H9 (cell line): ENCODE measurements around the gene EFHD2. TPM values are rescaled to one million over a fixed set of nuclear protein-coding genes. Genes with fewer than 3 reads are reported as not detected.

Experiments
- DNase-seq: peaks from one replicate; pipeline ENCODE4 v3.0.0-alpha.2; 2017
- H2AFZ ChIP-seq: one replicate; pipeline ENCODE4 v1.6.1; 2013; ENCODE audit warnings: mild to moderate bottlenecking, low read length, control low read depth, moderate library complexity
- H2AK5ac ChIP-seq: 2 replicates; pipeline ENCODE4 v1.6.1; 2013; ENCODE audit warnings: low read length, control low read depth, mixed read lengths; ENCODE audit not compliant: insufficient read length
- H2BK120ac ChIP-seq: one replicate; pipeline ENCODE4 v1.6.1; 2013; ENCODE audit warnings: low read depth, mild to moderate bottlenecking, low read length, control low read depth, inconsistent platforms; ENCODE audit not compliant: poor library complexity, severe bottlenecking
- H2BK12ac ChIP-seq: 2 replicates; pipeline ENCODE4 v1.6.1; 2013; ENCODE audit warnings: low read length, control low read depth, mixed read lengths, low read depth; ENCODE audit not compliant: insufficient read length
- H2BK15ac ChIP-seq: 2 replicates; pipeline ENCODE4 v1.6.1; 2013; ENCODE audit warnings: low read depth, low read length, control low read depth
- H2BK20ac ChIP-seq: one replicate; pipeline ENCODE4 v1.6.1; 2013; ENCODE audit warnings: low read depth, mild to moderate bottlenecking, low read length, control low read depth, inconsistent platforms; ENCODE audit not compliant: poor library complexity, severe bottlenecking
- H2BK5ac ChIP-seq: 2 replicates; pipeline ENCODE4 v1.6.1; 2013; ENCODE audit warnings: low read length, control low read depth, mixed read lengths; ENCODE audit not compliant: insufficient read length
- H3K14ac ChIP-seq: 2 replicates; pipeline ENCODE4 v1.6.1; 2013; ENCODE audit warnings: low read length, control low read depth; ENCODE audit not compliant: insufficient read depth
- H3K18ac ChIP-seq: 2 replicates; pipeline ENCODE4 v1.6.1; 2013; ENCODE audit warnings: low read depth, mild to moderate bottlenecking, mixed read lengths, low read length, control low read depth; ENCODE audit not compliant: insufficient read length
- H3K23ac ChIP-seq: 2 replicates; pipeline ENCODE4 v1.6.1; 2013; ENCODE audit warnings: low read length, control low read depth, mixed read lengths, low read depth; ENCODE audit not compliant: insufficient read length
- H3K23me2 ChIP-seq: 2 replicates; pipeline ENCODE4 v1.6.1; 2013; ENCODE audit warnings: low read depth, mild to moderate bottlenecking, mixed read lengths, low read length, control low read depth; ENCODE audit not compliant: insufficient read length, poor library complexity, severe bottlenecking
- H3K27ac ChIP-seq: 2 replicates; pipeline ENCODE4 v1.5.1; 2013; ENCODE audit warnings: low read length, control low read depth, mixed read lengths, low read depth; ENCODE audit not compliant: insufficient read length
- H3K27me3 ChIP-seq: 2 replicates; pipeline ENCODE4 v1.6.1; 2013; ENCODE audit warnings: low read length, control low read depth, inconsistent platforms; ENCODE audit not compliant: insufficient read depth
- H3K4ac ChIP-seq: 2 replicates; pipeline ENCODE4 v1.6.1; 2013; ENCODE audit warnings: low read depth, mild to moderate bottlenecking, control low read depth, inconsistent platforms, low read length, moderate library complexity
- H3K4me1 ChIP-seq: 2 replicates; pipeline ENCODE4 v1.6.1; 2013; ENCODE audit warnings: low read length, control low read depth, inconsistent platforms; ENCODE audit not compliant: insufficient read depth
- H3K4me2 ChIP-seq: 2 replicates; pipeline ENCODE4 v1.6.1; 2013; ENCODE audit warnings: low read length, control low read depth, mixed read lengths; ENCODE audit not compliant: insufficient read length, insufficient read depth
- H3K56ac ChIP-seq: 2 replicates; pipeline ENCODE4 v1.6.1; 2013; ENCODE audit warnings: low read depth, mild to moderate bottlenecking, mixed read lengths, low read length, control low read depth; ENCODE audit not compliant: insufficient read length
- H3K79me1 ChIP-seq: 2 replicates; pipeline ENCODE4 v1.6.1; 2013; ENCODE audit warnings: low read depth, mild to moderate bottlenecking, moderate library complexity, low read length, control low read depth, inconsistent platforms; ENCODE audit not compliant: insufficient read depth, poor library complexity, severe bottlenecking
- H3K79me2 ChIP-seq: 2 replicates; pipeline ENCODE4 v1.6.1; 2013; ENCODE audit warnings: low read length, control low read depth, inconsistent platforms; ENCODE audit not compliant: insufficient read depth
- H3K9ac ChIP-seq: 2 replicates; pipeline ENCODE4 v1.6.1; 2013; ENCODE audit warnings: low read length, control low read depth, mixed read lengths; ENCODE audit not compliant: insufficient read length; ENCODE audit errors: extremely low read depth
- H3K9me3 ChIP-seq: one replicate; pipeline ENCODE4 v1.6.1; 2013; ENCODE audit warnings: low read depth, low read length, inconsistent platforms; ENCODE audit not compliant: control insufficient read depth
- H3T11ph ChIP-seq: one replicate; pipeline ENCODE4 v1.6.1; 2013; ENCODE audit warnings: mild to moderate bottlenecking, low read length, control low read depth, inconsistent platforms
- H4K20me1 ChIP-seq: one replicate; pipeline ENCODE4 v1.6.1; 2013; ENCODE audit not compliant: control insufficient read depth, insufficient read length, insufficient read depth
- H4K5ac ChIP-seq: 2 replicates; pipeline ENCODE4 v1.6.1; 2013; ENCODE audit warnings: low read depth, mild to moderate bottlenecking, mixed read lengths, low read length, control low read depth; ENCODE audit not compliant: insufficient read length
- H4K8ac ChIP-seq: replicated peaks from 2 replicates; pipeline ENCODE4 v1.6.1; 2013; ENCODE audit warnings: low read length, control low read depth, mixed read lengths, low read depth; ENCODE audit not compliant: insufficient read length
- H4K91ac ChIP-seq: 2 replicates; pipeline ENCODE4 v1.6.1; 2013; ENCODE audit warnings: low read depth, mild to moderate bottlenecking, moderate library complexity, mixed read lengths, low read length, control low read depth; ENCODE audit not compliant: insufficient read length
- H3K27ac Mint-ChIP-seq, 3 experiments: 2 replicates in 2 of 3; 3 replicates in 1 of 3; pipeline ENCODE4 v1.8.0; 2020 to 2021; ENCODE audit warnings: mixed read lengths in 3 of 3, mild to moderate bottlenecking in 1 of 3, moderate library complexity in 1 of 3
- H3K27me3 Mint-ChIP-seq: 2 replicates; pipeline ENCODE4 v1.8.0; 2021; ENCODE audit warnings: low read depth, mild to moderate bottlenecking, moderate library complexity, mixed read lengths
- H3K36me3 Mint-ChIP-seq, 3 experiments: 2 replicates in 2 of 3; 3 replicates in 1 of 3; pipeline ENCODE4 v1.8.0; 2020 to 2021; ENCODE audit warnings: low read depth in 3 of 3, mixed read lengths in 3 of 3; ENCODE audit not compliant: insufficient read depth in 1 of 3
- H3K4me1 Mint-ChIP-seq, 2 experiments: 2 replicates each; pipeline ENCODE4 v1.8.0; 2020; ENCODE audit warnings: mixed read lengths in 2 of 2
- H3K4me3 Mint-ChIP-seq, 2 experiments: 2 replicates in 1 of 2; 3 replicates in 1 of 2; pipeline ENCODE4 v1.8.0; 2020 to 2021; ENCODE audit warnings: mild to moderate bottlenecking in 2 of 2, mixed read lengths in 2 of 2, moderate library complexity in 1 of 2
- H3K9me3 Mint-ChIP-seq, 2 experiments: 2 replicates in 1 of 2; 3 replicates in 1 of 2; pipeline ENCODE4 v1.8.0; 2020; ENCODE audit warnings: mild to moderate bottlenecking in 2 of 2, mixed read lengths in 2 of 2, moderate library complexity in 1 of 2
- CTCF ChIP-seq: fragments of 200-600 bp; sonication (generic); conservative IDR thresholded peaks from 3 replicates; pipeline ENCODE4 v1.8.0; 2021; ENCODE audit warnings: antibody characterized with exemption, mild to moderate bottlenecking
- WGBS: extraction: QIAGEN DNeasy Blood & Tissue Kit; methylation state at CpG from one replicate; pipeline ENCODE4 v1.1.7; 2013; ENCODE audit warnings: missing lambda C conversion rate, low lambda C conversion rate, mixed read lengths; ENCODE audit not compliant: insufficient read length; ENCODE audit errors: extremely low coverage; 5-methylcytosine and 5-hydroxymethylcytosine counted together
- total RNA-seq: library from RNA; stranded (reverse); gene quantifications from 2 replicates; pipeline ENCODE4 v1.2.1, GENCODE V29; 2021

Gene EFHD2
- total RNA-seq, 1 experiment from 2014 or later = 16.5 TPM

- Mint-ChIP-seq H3K4me1 (no peaks in the 10 kb centered on the region), H3K36me3 (no peaks in the 10 kb centered on the region), H3K4me3 (no peak overlapping the region), H3K27ac (no peak overlapping the region), H3K27me3 (peaks cover 6% of the 10 kb centered on the region), H3K9me3 (no peaks in the 10 kb centered on the region; a peak in 1 of 5 replicates)
- H3K79me2 ChIP-seq = no peaks in the 10 kb centered on the region
- WGBS = no CpG with 5 or more reads among the region's 5 CpGs
- no peak overlapping the region for H3K56ac ChIP-seq
- no peak overlapping the region for H2AK5ac ChIP-seq
- H2BK15ac ChIP-seq = no peak overlapping the region
- H4K91ac ChIP-seq = no peak overlapping the region
- no peak overlapping the region for H2BK120ac ChIP-seq
- no peaks in the 10 kb centered on the region for H3K27me3 ChIP-seq
- H2BK5ac ChIP-seq = no peak overlapping the region
- no peak for TF ChIP-seq CTCF
- no peak overlapping the region for H3T11ph ChIP-seq
- no peak overlapping the region for H2BK20ac ChIP-seq
- H2BK12ac ChIP-seq = no peak overlapping the region
- H4K5ac ChIP-seq = no peak overlapping the region
- no peaks in the 10 kb centered on the region for H3K79me1 ChIP-seq
- no peak overlapping the region for H3K18ac ChIP-seq
- no peaks in the 10 kb centered on the region for H3K9me3 ChIP-seq
- no peaks in the 10 kb centered on the region for H3K23me2 ChIP-seq
- no peak overlapping the region for H3K4me2 ChIP-seq
- H3K9ac ChIP-seq = no peak overlapping the region
- DNase-seq = no peak
- H3K4ac ChIP-seq = no peak overlapping the region
- no peaks in the 10 kb centered on the region for H4K20me1 ChIP-seq
- H3K27ac ChIP-seq = no peak overlapping the region
- H2AFZ ChIP-seq = no peak overlapping the region
- H3K14ac ChIP-seq = no peak overlapping the region
- H3K4me1 ChIP-seq = no peaks in the 10 kb centered on the region
- no peak overlapping the region for H4K8ac ChIP-seq
- H3K23ac ChIP-seq = no peak overlapping the region
Observed at GRCh38 chr1:15443281-15443680, 33.6 kb downstream of the EFHD2 start.
